Hepatocyte (in vitro differentiated cells): ENCODE results near the gene PNPLA1. TPM values are rescaled to one million over a fixed set of nuclear protein-coding genes. Genes with fewer than 3 reads are reported as not detected.

Source experiments
- DNase-seq: peaks from one replicate; pipeline ENCODE4 v3.0.0-alpha.2; 2016; ENCODE audit warnings: low spot score
- H2AFZ ChIP-seq: fragments of 200-600 bp; sonication (generic); 2 replicates; pipeline ENCODE4 v1.6.0; 2016; ENCODE audit warnings: antibody characterized with exemption, mild to moderate bottlenecking
- H3K27ac ChIP-seq: fragments of 200-600 bp; sonication (generic); 2 replicates; pipeline ENCODE4 v1.5.1; 2016; ENCODE audit warnings: mild to moderate bottlenecking
- H3K27me3 ChIP-seq: fragments of 200-600 bp; sonication (generic); 2 replicates; pipeline ENCODE4 v1.6.1; 2016
- H3K36me3 ChIP-seq: fragments of 200-600 bp; sonication (generic); replicated peaks from 2 replicates; pipeline ENCODE4 v1.5.1; 2016; ENCODE audit warnings: low read depth; ENCODE audit not compliant: insufficient read depth
- H3K4me1 ChIP-seq: fragments of 200-600 bp; sonication (generic); 2 replicates; pipeline ENCODE4 v1.5.1; 2016; ENCODE audit warnings: mild to moderate bottlenecking, moderate library complexity; ENCODE audit not compliant: insufficient read depth
- H3K4me2 ChIP-seq: fragments of 200-600 bp; sonication (generic); 2 replicates; pipeline ENCODE4 v1.6.0; 2016
- H3K4me3 ChIP-seq: fragments of 200-600 bp; sonication (generic); 2 replicates; pipeline ENCODE4 v1.5.1; 2016; ENCODE audit warnings: mild to moderate bottlenecking
- H3K79me2 ChIP-seq: fragments of 200-600 bp; sonication (generic); 2 replicates; pipeline ENCODE4 v1.6.0; 2017; ENCODE audit warnings: mild to moderate bottlenecking
- H3K9me2 ChIP-seq: fragments of 200-600 bp; sonication (generic); replicated peaks from 2 replicates; pipeline ENCODE4 v1.6.0; 2017; ENCODE audit warnings: mild to moderate bottlenecking; ENCODE audit not compliant: insufficient read depth
- H3K9me3 ChIP-seq: fragments of 200-600 bp; sonication (generic); 2 replicates; pipeline ENCODE4 v1.5.1; 2016; ENCODE audit warnings: low read depth, mild to moderate bottlenecking
- H4K20me1 ChIP-seq: fragments of 200-600 bp; sonication (generic); 2 replicates; pipeline ENCODE4 v1.6.0; 2016; ENCODE audit warnings: mild to moderate bottlenecking; ENCODE audit not compliant: insufficient read depth, poor library complexity, severe bottlenecking
- EZH2 ChIP-seq: fragments of 200-600 bp; sonication (generic); IDR thresholded peaks from 2 replicates; pipeline ENCODE4 v1.6.1; 2016; ENCODE audit warnings: antibody characterized with exemption, mild to moderate bottlenecking, borderline replicate concordance
- EZH2phosphoT487 ChIP-seq: fragments of 200-600 bp; sonication (generic); IDR thresholded peaks from one replicate; pipeline ENCODE4 v1.6.1; 2018; ENCODE audit warnings: antibody characterized with exemption, mild to moderate bottlenecking, low read depth, moderate library complexity; ENCODE audit not compliant: unreplicated experiment, severe bottlenecking
- WGBS: methylation state at CpG from one replicate; pipeline ENCODE4 v1.1.6; 2016; ENCODE audit warnings: low lambda C conversion rate; ENCODE audit errors: missing lambda C conversion rate; 5-methylcytosine and 5-hydroxymethylcytosine counted together
- polyA plus RNA-seq: library from polyadenylated mRNA; unstranded; fragments of >200 nt; fragmentation: Nextera tagmentation; extraction: Ambion mirVana; gene quantifications from 2 replicates; pipeline ENCODE4 v1.2.1, GENCODE V29; 2016
- total RNA-seq: library from RNA; depleted of rRNA; stranded (reverse); fragments of >200 nt; gene quantifications from 2 replicates; pipeline ENCODE4 v1.2.3, GENCODE V29; 2014
- TF ChIP-seq, protein P1 (sequence below): fragments of 200-600 bp; sonication (generic); IDR thresholded peaks from 2 replicates; pipeline ENCODE4 v1.5.1; 2016; ENCODE audit warnings: antibody characterized with exemption, mild to moderate bottlenecking; ENCODE audit not compliant: poor library complexity

Gene PNPLA1
- total and polyA plus RNA-seq, 2 experiments from 2014 or later, result 0.48 to 0.57 TPM

- no peaks in the 10 kb centered on the region for H3K36me3 ChIP-seq
- H3K9me2 ChIP-seq, result no peaks in the 10 kb centered on the region
- no peaks in the 10 kb centered on the region for H3K27me3 ChIP-seq
- peaks cover 17% of the 10 kb centered on the region for H3K4me1 ChIP-seq
- no peaks in the 10 kb centered on the region for H3K9me3 ChIP-seq
- peak overlapping the region; percentile 69 for H3K27ac ChIP-seq
- peaks cover 7% of the 10 kb centered on the region for H4K20me1 ChIP-seq
- 63% methylated on average over 1 of the region's 1 CpG for WGBS
- H3K4me3 ChIP-seq, result no peak overlapping the region
- no peak overlapping the region for H2AFZ ChIP-seq
- DNase-seq, result peak; percentile 51
- H3K79me2 ChIP-seq, result peaks cover 9% of the 10 kb centered on the region
- peak overlapping the region; percentile 0 for H3K4me2 ChIP-seq
- TF ChIP-seq EZH2phosphoT487 (no peak), EZH2 (no peak)
- TF ChIP-seq, protein P1, sequence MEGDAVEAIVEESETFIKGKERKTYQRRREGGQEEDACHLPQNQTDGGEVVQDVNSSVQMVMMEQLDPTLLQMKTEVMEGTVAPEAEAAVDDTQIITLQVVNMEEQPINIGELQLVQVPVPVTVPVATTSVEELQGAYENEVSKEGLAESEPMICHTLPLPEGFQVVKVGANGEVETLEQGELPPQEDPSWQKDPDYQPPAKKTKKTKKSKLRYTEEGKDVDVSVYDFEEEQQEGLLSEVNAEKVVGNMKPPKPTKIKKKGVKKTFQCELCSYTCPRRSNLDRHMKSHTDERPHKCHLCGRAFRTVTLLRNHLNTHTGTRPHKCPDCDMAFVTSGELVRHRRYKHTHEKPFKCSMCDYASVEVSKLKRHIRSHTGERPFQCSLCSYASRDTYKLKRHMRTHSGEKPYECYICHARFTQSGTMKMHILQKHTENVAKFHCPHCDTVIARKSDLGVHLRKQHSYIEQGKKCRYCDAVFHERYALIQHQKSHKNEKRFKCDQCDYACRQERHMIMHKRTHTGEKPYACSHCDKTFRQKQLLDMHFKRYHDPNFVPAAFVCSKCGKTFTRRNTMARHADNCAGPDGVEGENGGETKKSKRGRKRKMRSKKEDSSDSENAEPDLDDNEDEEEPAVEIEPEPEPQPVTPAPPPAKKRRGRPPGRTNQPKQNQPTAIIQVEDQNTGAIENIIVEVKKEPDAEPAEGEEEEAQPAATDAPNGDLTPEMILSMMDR, result no peak
These were observed 42.3 kb upstream of the PNPLA1 start for GRCh38 chr6:36227379-36228228.

- Histone ChIP-seq H3K4me1 (peaks cover 16% of the 10 kb centered on the region), H3K4me2 (no peak overlapping the region), H3K9me3 (no peaks in the 10 kb centered on the region), H3K79me2 (peaks cover 2% of the 10 kb centered on the region), H3K36me3 (no peaks in the 10 kb centered on the region), H4K20me1 (peaks cover 7% of the 10 kb centered on the region), H3K27me3 (no peaks in the 10 kb centered on the region), H2AFZ (no peak overlapping the region), H3K27ac (no peak overlapping the region), H3K9me2 (no peaks in the 10 kb centered on the region), H3K4me3 (no peak overlapping the region)
- WGBS, result 97% methylated on average over 5 of the region's 5 CpGs
- TF ChIP-seq EZH2phosphoT487 (no peak), EZH2 (no peak)
- TF ChIP-seq, protein P1, result no peak
- DNase-seq, result no peak
These were observed 40.6 kb upstream of the PNPLA1 start for GRCh38 chr6:36229223-36229622.

DNA sequence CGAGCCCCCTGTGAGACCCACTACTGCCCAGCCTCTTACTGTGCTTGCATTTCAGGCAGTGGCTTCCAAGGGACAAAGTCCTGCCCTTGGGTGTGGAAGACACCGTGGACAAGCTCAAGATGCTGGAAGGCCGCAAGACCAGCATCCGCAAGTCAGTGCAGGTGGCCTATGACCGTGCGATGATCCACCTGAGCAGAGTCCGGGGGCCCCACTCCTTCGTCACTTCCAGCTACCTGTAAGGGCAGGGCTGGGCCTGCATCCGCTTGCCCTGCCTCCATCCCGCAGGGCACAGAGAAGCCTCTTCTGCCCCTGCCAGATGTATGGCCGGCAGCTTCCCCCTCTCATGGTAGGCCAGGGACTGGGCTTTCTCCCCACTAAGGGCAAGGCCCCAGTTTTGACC is 39.5 kb upstream of the PNPLA1 start:
- H3K27ac ChIP-seq, result no peak overlapping the region

More for the DNA sequence above, 39.5 kb upstream of the PNPLA1 start:
- no peaks in the 10 kb centered on the region for H3K36me3 ChIP-seq
- 97% methylated on average over 11 of the region's 11 CpGs for WGBS
- H3K27me3 ChIP-seq, result no peaks in the 10 kb centered on the region
- peaks cover 10% of the 10 kb centered on the region for H3K4me1 ChIP-seq
- H3K4me3 ChIP-seq, result no peak overlapping the region
- H3K9me2 ChIP-seq, result no peaks in the 10 kb centered on the region
- no peak for DNase-seq
- no peaks in the 10 kb centered on the region for H3K79me2 ChIP-seq
- TF ChIP-seq, protein P1, result no peak
- TF ChIP-seq EZH2 (no peak), EZH2phosphoT487 (no peak)
- H3K4me2 ChIP-seq, result no peak overlapping the region
- H3K9me3 ChIP-seq, result no peaks in the 10 kb centered on the region
- no peak overlapping the region for H2AFZ ChIP-seq
- H4K20me1 ChIP-seq, result peaks cover 7% of the 10 kb centered on the region
